Trophoblast cell (in vitro differentiated cells and primary cell): Measurements from ENCODE around the gene SPACDR.

Experiments used
- DNase-seq, 2 donors: peaks; one replicate each; pipeline ENCODE4 v3.0.0-alpha.2; 2016
- H2AFZ ChIP-seq: 2 replicates; pipeline ENCODE4 v1.6.1; 2013; ENCODE audit warnings: low read length, moderate library complexity, mild to moderate bottlenecking; ENCODE audit not compliant: insufficient read depth, poor library complexity
- H2AK5ac ChIP-seq: 2 replicates; pipeline ENCODE4 v1.6.1; 2013; ENCODE audit warnings: mild to moderate bottlenecking, low read length
- H2BK120ac ChIP-seq: 2 replicates; pipeline ENCODE4 v1.6.1; 2013; ENCODE audit warnings: low read length, mild to moderate bottlenecking, moderate library complexity; ENCODE audit not compliant: insufficient read depth, poor library complexity
- H2BK12ac ChIP-seq: 2 replicates; pipeline ENCODE4 v1.6.1; 2013; ENCODE audit warnings: mild to moderate bottlenecking, low read length, moderate library complexity
- H2BK5ac ChIP-seq: 2 replicates; pipeline ENCODE4 v1.6.1; 2013; ENCODE audit warnings: low read length, low read depth, moderate library complexity, mild to moderate bottlenecking; ENCODE audit not compliant: poor library complexity
- H3K14ac ChIP-seq: 2 replicates; pipeline ENCODE4 v1.6.1; 2013; ENCODE audit warnings: mild to moderate bottlenecking, low read length
- H3K18ac ChIP-seq: 2 replicates; pipeline ENCODE4 v1.6.1; 2013; ENCODE audit warnings: mild to moderate bottlenecking, low read length
- H3K23ac ChIP-seq: 2 replicates; pipeline ENCODE4 v1.6.1; 2013; ENCODE audit warnings: low read length
- H3K27ac ChIP-seq: 2 replicates; pipeline ENCODE4 v1.5.1; 2013; ENCODE audit warnings: low read depth, mild to moderate bottlenecking, inconsistent platforms, low read length, moderate library complexity
- H3K27me3 ChIP-seq: 2 replicates; pipeline ENCODE4 v1.6.1; 2013; ENCODE audit warnings: inconsistent platforms, mild to moderate bottlenecking, low read length, moderate library complexity; ENCODE audit not compliant: insufficient read depth
- H3K36me3 ChIP-seq, 2 experiments: 1 replicate in 1 of 2; 2 replicates in 1 of 2; pipeline ENCODE4 v1.6.1; 2013; ENCODE audit warnings: low read length in 2 of 2, mild to moderate bottlenecking in 2 of 2, moderate library complexity in 1 of 2; ENCODE audit not compliant: insufficient read depth in 2 of 2, control insufficient read depth in 1 of 2
- H3K4ac ChIP-seq: 2 replicates; pipeline ENCODE4 v1.6.1; 2013; ENCODE audit warnings: low read depth, mild to moderate bottlenecking, low read length, moderate library complexity
- H3K4me1 ChIP-seq, 2 experiments: 1 replicate in 1 of 2; 2 replicates in 1 of 2; pipeline ENCODE4 v1.6.1; 2013; ENCODE audit warnings: low read length in 2 of 2, mild to moderate bottlenecking in 2 of 2, moderate library complexity in 1 of 2; ENCODE audit not compliant: insufficient read depth in 2 of 2, control insufficient read depth in 1 of 2
- H3K4me2 ChIP-seq: 2 replicates; pipeline ENCODE4 v1.6.1; 2013; ENCODE audit warnings: inconsistent platforms, mild to moderate bottlenecking, low read length, moderate library complexity
- H3K4me3 ChIP-seq: 2 replicates; pipeline ENCODE4 v1.5.1; 2013; ENCODE audit warnings: mild to moderate bottlenecking, low read depth, low read length, inconsistent platforms
- H3K79me1 ChIP-seq: one replicate; pipeline ENCODE4 v1.6.1; 2013; ENCODE audit warnings: low read length
- H3K79me2 ChIP-seq: 2 replicates; pipeline ENCODE4 v1.6.1; 2013; ENCODE audit warnings: low read length, mild to moderate bottlenecking; ENCODE audit not compliant: control insufficient read depth, insufficient read depth, poor library complexity
- H3K9ac ChIP-seq: 2 replicates; pipeline ENCODE4 v1.6.1; 2013; ENCODE audit warnings: mild to moderate bottlenecking, low read length
- H3K9me3 ChIP-seq: 2 replicates; pipeline ENCODE4 v1.6.1; 2013; ENCODE audit warnings: low read depth, mild to moderate bottlenecking, control low read depth, inconsistent platforms, low read length; ENCODE audit not compliant: insufficient read depth
- H4K12ac ChIP-seq: 2 replicates; pipeline ENCODE4 v1.6.1; 2013; ENCODE audit warnings: low read depth, mild to moderate bottlenecking, low read length, moderate library complexity
- H4K8ac ChIP-seq: 2 replicates; pipeline ENCODE4 v1.6.1; 2013; ENCODE audit warnings: low read depth, mild to moderate bottlenecking, low read length, moderate library complexity
- H4K91ac ChIP-seq: one replicate; pipeline ENCODE4 v1.6.1; 2013; ENCODE audit warnings: low read depth, mild to moderate bottlenecking, low read length, moderate library complexity
- WGBS: extraction: QIAGEN DNeasy Blood & Tissue Kit; methylation state at CpG from one replicate; pipeline ENCODE4 v1.1.7; 2013; ENCODE audit warnings: missing lambda C conversion rate; ENCODE audit not compliant: insufficient read length, insufficient coverage; ENCODE audit errors: extremely low coverage; 5-methylcytosine and 5-hydroxymethylcytosine counted together

The SPACDR gene

DNA sequence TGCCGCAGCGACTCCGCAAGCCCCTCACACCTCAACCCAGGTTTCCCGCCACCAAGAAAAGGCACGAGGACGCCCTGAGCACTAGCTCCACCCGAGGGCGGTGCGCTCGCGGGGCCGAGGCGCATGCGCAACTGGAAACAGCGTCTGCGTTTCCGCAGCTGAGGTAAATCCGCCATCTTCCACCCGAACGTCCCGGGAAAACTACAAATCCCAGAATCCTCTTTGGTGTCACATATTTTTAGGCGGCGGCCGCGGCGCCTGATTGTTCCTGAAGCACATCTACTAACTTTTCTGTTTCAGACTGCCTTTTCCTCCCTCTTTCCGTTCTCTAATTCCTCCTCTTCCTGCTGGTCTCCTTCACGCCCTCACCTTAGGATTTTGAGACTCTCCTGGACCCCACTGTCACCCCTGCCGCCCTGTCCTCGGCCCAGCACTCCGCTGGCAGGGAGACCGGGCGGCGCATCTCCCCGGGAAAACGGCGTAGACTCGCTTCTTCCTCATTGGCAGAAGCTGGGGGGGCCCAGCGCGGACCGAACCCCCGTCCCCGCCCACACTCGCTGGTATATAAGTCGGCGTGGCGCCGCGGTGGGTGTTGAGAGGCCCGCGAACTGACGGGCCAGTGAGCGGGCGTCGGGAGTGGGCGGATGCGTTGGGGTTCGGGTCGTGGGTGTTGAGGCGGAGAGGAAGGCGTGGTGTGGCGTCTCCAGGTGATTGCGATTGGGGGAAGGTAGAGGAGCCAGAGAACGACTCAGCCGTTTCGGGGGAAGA lies 35.7 kb downstream of the SPACDR start, which contains the start of gene ZCWPW1:
Gene ZCWPW1 (minus strand): TSS at position 505 of the 768 bp plus-strand sequence. CDS start 8,054 bp downstream, outside the sequence.
- Histone ChIP-seq H2BK120ac (peak within 1 kb of the TSS; percentile 83), H4K12ac (peak within 1 kb of the TSS; percentile 88), H3K36me3 (peaks cover 19 to 21% of the 10 kb centered on the region in 2 experiments), H3K4me1 (peaks cover 15 to 16% of the 10 kb centered on the region in 2 experiments), H3K4me2 (peak within 1 kb of the TSS; percentile 97), H3K27ac (peak within 1 kb of the TSS; percentile 99), H3K4ac (peak within 1 kb of the TSS; percentile 89), H3K27me3 (no peaks in the 10 kb centered on the region), H3K79me2 (peaks cover 13% of the 10 kb centered on the region), H2BK12ac (peak within 1 kb of the TSS; percentile 24), H4K91ac (peak within 1 kb of the TSS; percentile 96), H2AFZ (peak within 1 kb of the TSS; percentile 48), H3K9me3 (peaks cover 2% of the 10 kb centered on the region), H3K9ac (peak within 1 kb of the TSS; percentile 95), H4K8ac (peak within 1 kb of the TSS; percentile 95), H3K18ac (peak within 1 kb of the TSS; percentile 95), H3K23ac (no peak within 1 kb of the TSS), H2AK5ac (peak within 1 kb of the TSS; percentile 38), H2BK5ac (peak within 1 kb of the TSS; percentile 95), H3K14ac (peak within 1 kb of the TSS; percentile 91), H3K4me3 (peak within 1 kb of the TSS; percentile 87), H3K79me1 (peaks cover 19% of the 10 kb centered on the region)
- no CpG with 5 or more reads among the region's 66 CpGs for WGBS
- DNase-seq = peak; percentile 95 to 100

DNA sequence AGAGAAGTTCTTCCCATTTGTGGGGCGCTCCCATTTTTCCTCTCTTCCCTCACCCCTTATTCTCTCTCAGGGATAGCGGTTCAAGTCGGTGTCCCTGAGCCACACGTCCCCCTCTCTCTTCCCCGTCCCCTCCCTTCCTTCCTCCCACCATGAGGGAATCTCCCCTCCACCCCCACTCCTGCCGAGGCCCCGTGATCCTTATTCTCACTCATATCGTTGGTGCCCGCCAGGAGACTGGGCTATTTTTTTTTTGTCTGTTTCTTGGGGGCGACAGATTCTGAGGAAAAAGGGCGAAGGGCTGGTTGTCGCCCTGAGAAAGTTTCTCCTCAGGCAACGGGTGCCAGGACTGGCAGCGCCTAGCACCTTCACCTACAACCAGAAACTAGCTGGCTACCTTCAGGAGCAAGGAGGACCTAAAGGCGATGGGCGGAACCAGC lies 36.3 kb downstream of the SPACDR start:
- Histone ChIP-seq H4K12ac (peak overlapping the region; percentile 78), H3K79me2 (peaks cover 13% of the 10 kb centered on the region)
- no CpG with 5 or more reads among the region's 16 CpGs for WGBS

DNA sequence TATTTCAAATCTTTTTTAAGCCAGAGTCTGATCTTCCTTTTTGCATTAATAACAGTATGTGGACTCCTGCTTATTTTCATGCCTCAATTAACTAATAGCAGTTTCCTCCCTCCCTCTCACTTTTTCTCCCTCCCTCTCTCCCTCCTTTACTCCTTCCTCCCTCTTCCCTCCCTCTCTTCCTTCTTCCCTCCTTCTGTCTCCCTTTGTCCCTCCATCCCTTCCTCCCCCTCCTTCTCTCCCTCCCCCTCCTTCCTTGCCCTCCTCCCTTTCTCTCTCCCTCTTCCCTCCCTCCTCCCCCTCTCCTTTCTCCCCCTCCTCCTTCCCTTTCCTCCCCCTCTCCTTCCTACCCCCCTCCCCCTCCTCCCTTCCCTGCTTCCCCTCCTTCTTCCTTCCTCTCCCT lies 37.5 kb downstream of the SPACDR start:
- Histone ChIP-seq H3K14ac (no peak overlapping the region), H3K79me2 (peaks cover 13% of the 10 kb centered on the region), H3K4ac (no peak overlapping the region), H4K8ac (no peak overlapping the region), H3K23ac (no peak overlapping the region), H3K9me3 (peaks cover 2% of the 10 kb centered on the region), H4K91ac (no peak overlapping the region), H4K12ac (no peak overlapping the region), H3K27ac (no peak overlapping the region), H3K4me2 (no peak overlapping the region), H2BK12ac (no peak overlapping the region), H3K4me3 (no peak overlapping the region), H3K18ac (no peak overlapping the region), H2BK120ac (no peak overlapping the region), H2AFZ (no peak overlapping the region), H3K36me3 (peaks cover 5 to 7% of the 10 kb centered on the region in 2 experiments), H2BK5ac (no peak overlapping the region), H2AK5ac (no peak overlapping the region), H3K4me1 (peaks cover 14% of the 10 kb centered on the region in 2 experiments), H3K9ac (no peak overlapping the region), H3K79me1 (peaks cover 19% of the 10 kb centered on the region), H3K27me3 (no peaks in the 10 kb centered on the region)
- DNase-seq = no peak

More for the DNA sequence above, 36.3 kb downstream of the SPACDR start:
- Histone ChIP-seq H3K9ac (no peak overlapping the region), H3K79me1 (peaks cover 19% of the 10 kb centered on the region), H2AK5ac (no peak overlapping the region), H3K4me2 (peak overlapping the region; percentile 97), H3K14ac (peak overlapping the region; percentile 52), H3K18ac (peak overlapping the region; percentile 35), H2BK120ac (no peak overlapping the region), H3K36me3 (peaks cover 13 to 15% of the 10 kb centered on the region in 2 experiments), H2BK12ac (peak overlapping the region; percentile 24), H3K23ac (no peak overlapping the region), H3K27me3 (no peaks in the 10 kb centered on the region), H3K4me1 (peaks cover 15% of the 10 kb centered on the region in 2 experiments), H2AFZ (peak overlapping the region; percentile 48), H2BK5ac (no peak overlapping the region), H3K27ac (no peak overlapping the region), H3K4ac (no peak overlapping the region), H3K9me3 (peaks cover 2% of the 10 kb centered on the region), H4K8ac (peak overlapping the region; percentile 95), H3K4me3 (peak overlapping the region; percentile 10), H4K91ac (peak overlapping the region; percentile 71)
- no peak for DNase-seq

DNA sequence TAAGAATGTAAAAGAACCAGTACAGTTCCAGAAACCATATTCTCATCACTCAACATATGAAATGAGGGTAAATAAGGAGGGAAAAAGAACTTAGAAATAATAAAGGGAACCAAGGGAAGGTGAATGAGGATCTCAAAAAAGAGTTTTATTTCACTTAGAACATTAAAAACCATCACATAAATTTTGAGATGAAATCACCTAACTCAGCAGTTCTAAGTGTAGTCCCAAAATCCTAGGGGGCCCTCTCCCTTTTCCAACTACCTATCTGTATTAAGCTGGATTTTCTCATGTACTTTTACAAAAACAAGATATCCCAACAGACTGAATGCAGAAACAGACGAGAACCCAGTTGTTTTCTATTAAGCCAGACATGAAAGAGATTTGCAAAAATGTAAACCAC lies 38.7 kb downstream of the SPACDR start:
- no CpG with 5 or more reads among the region's 1 CpG for WGBS
- H2BK5ac ChIP-seq = no peak overlapping the region
- no peak overlapping the region for H3K9ac ChIP-seq
- H3K79me2 ChIP-seq = peaks cover 12% of the 10 kb centered on the region
- no peak for DNase-seq
- no peak overlapping the region for H3K27ac ChIP-seq
- no peak overlapping the region for H4K12ac ChIP-seq
- no peak overlapping the region for H2AK5ac ChIP-seq
- H3K23ac ChIP-seq = no peak overlapping the region
- H2BK120ac ChIP-seq = no peak overlapping the region
- peaks cover 2% of the 10 kb centered on the region for H3K9me3 ChIP-seq
- no peak overlapping the region for H4K91ac ChIP-seq
- peaks cover 19% of the 10 kb centered on the region for H3K79me1 ChIP-seq
- H3K14ac ChIP-seq = no peak overlapping the region
- no peak overlapping the region for H3K4me3 ChIP-seq
- H2AFZ ChIP-seq = no peak overlapping the region
- peaks cover 2 to 4% of the 10 kb centered on the region in 2 experiments for H3K4me1 ChIP-seq
- no peaks in the 10 kb centered on the region for H3K36me3 ChIP-seq
- no peak overlapping the region for H3K4ac ChIP-seq
- no peak overlapping the region for H3K4me2 ChIP-seq
- H2BK12ac ChIP-seq = no peak overlapping the region
- no peaks in the 10 kb centered on the region for H3K27me3 ChIP-seq
- no peak overlapping the region for H4K8ac ChIP-seq
- H3K18ac ChIP-seq = no peak overlapping the region
